Fibroblast of pulmonary artery (primary cell): ENCODE measurements around the gene DYDC2.
A peak's percentile ranks its signal among the peaks of the same experiment; 100 is the strongest.

ENCODE experiments used
- DNase-seq: peaks from one replicate; pipeline ENCODE4 v3.0.0-alpha.2; 2010; ENCODE audit warnings: low read depth
- H3K4me3 ChIP-seq: replicated peaks from 2 replicates; pipeline ENCODE4 v1.5.1; 2011; ENCODE audit warnings: low read depth, mild to moderate bottlenecking, control low read depth, low read length, moderate library complexity
- CTCF ChIP-seq: IDR thresholded peaks from 2 replicates; pipeline ENCODE4 v1.5.1; 2011; ENCODE audit warnings: mild to moderate bottlenecking, control low read depth, low read length, inconsistent platforms; ENCODE audit errors: missing control alignments

DYDC2 gene

GRCh38 chr10:80356563-80356988, at the start of gene DYDC2, which contains the start of gene DYDC1:
Gene DYDC2 (plus strand): TSS chr10:80356781. CDS start chr10:80362444, 5,663 bp downstream.
Gene DYDC1 (minus strand): TSS chr10:80356755. CDS start chr10:80352601, 4,154 bp downstream.
- no peak for TF ChIP-seq CTCF
- peak within 1 kb of the TSS; percentile 25 for H3K4me3 ChIP-seq
- DNase-seq: peak; percentile 11

- DNase-seq: no peak
- TF ChIP-seq CTCF: no peak
- H3K4me3 ChIP-seq: no peak overlapping the region
These were observed 43.1 kb upstream of the DYDC2 start for GRCh38 chr10:80313523-80313922.

- no peak for DNase-seq
- TF ChIP-seq CTCF: no peak
These were observed 41.2 kb upstream of the DYDC2 start for GRCh38 chr10:80315391-80315790.

GRCh38 chr10:80318742-80319141, 37.8 kb upstream of the DYDC2 start:
- no peak overlapping the region for H3K4me3 ChIP-seq
- DNase-seq: no peak
- TF ChIP-seq CTCF: no peak

More at GRCh38 chr10:80315391-80315790, 41.2 kb upstream of the DYDC2 start:
- H3K4me3 ChIP-seq: no peak overlapping the region

- H3K4me3 ChIP-seq: no peak overlapping the region
- no peak for DNase-seq
- no peak for TF ChIP-seq CTCF
These were observed 37.3 kb upstream of the DYDC2 start for GRCh38 chr10:80319318-80319717.

GRCh38 chr10:80319725-80320290, 36.8 kb upstream of the DYDC2 start:
- no peak overlapping the region for H3K4me3 ChIP-seq
- no peak for DNase-seq
- no peak for TF ChIP-seq CTCF

GRCh38 chr10:80320377-80320776, 36.2 kb upstream of the DYDC2 start:
- no peak overlapping the region for H3K4me3 ChIP-seq
- no peak for DNase-seq
- no peak for TF ChIP-seq CTCF
